ENCODE measurements around the gene DTD1.
A peak's percentile ranks its signal among the peaks of the same experiment; 100 is the strongest.

DTD1 gene

GRCh38 chr20:18715564-18715963 is 127.7 kb downstream of the DTD1 start:
- DNase-seq, result no peak

GRCh38 chr20:18717062-18717461 is 129.2 kb downstream of the DTD1 start:
- DNase-seq, result no peak

- no peak for DNase-seq
Observed at GRCh38 chr20:18718129-18718528, 130.3 kb downstream of the DTD1 start.

- DNase-seq, result no peak
Observed at GRCh38 chr20:18719426-18719825, 131.6 kb downstream of the DTD1 start.

GRCh38 chr20:18721551-18722115 is 133.8 kb downstream of the DTD1 start:
- DNase-seq, result no peak

- no peak for DNase-seq
Observed at GRCh38 chr20:18722371-18722770, 134.5 kb downstream of the DTD1 start.

- DNase-seq, result no peak
Observed at GRCh38 chr20:18724077-18724476, 136.2 kb downstream of the DTD1 start.

- no peak for DNase-seq
Observed at GRCh38 chr20:18724788-18725464, 137.1 kb downstream of the DTD1 start.

GRCh38 chr20:18727032-18727508 is 139.2 kb downstream of the DTD1 start:
- DNase-seq, result peak; percentile 66

GRCh38 chr20:18728165-18728869 is 140.5 kb downstream of the DTD1 start:
- no peak for DNase-seq

GRCh38 chr20:18728870-18729224 is 141.0 kb downstream of the DTD1 start:
- DNase-seq, result no peak

GRCh38 chr20:18729231-18729825 is 141.5 kb downstream of the DTD1 start:
- DNase-seq, result no peak

- DNase-seq, result no peak
Observed at GRCh38 chr20:18731940-18732339, 144.1 kb downstream of the DTD1 start.

GRCh38 chr20:18734525-18735189 is 146.8 kb downstream of the DTD1 start:
- DNase-seq, result no peak

GRCh38 chr20:18737140-18737539 is 149.3 kb downstream of the DTD1 start:
- no peak for DNase-seq

- DNase-seq, result no peak
Observed at GRCh38 chr20:18738055-18738454, 150.2 kb downstream of the DTD1 start.

GRCh38 chr20:18738888-18739287 is 151.0 kb downstream of the DTD1 start:
- DNase-seq, result no peak

GRCh38 chr20:18739751-18740166 is 151.9 kb downstream of the DTD1 start:
- no peak for DNase-seq

- DNase-seq, result no peak
Observed at GRCh38 chr20:18740726-18741125, 152.9 kb downstream of the DTD1 start.

- DNase-seq, result no peak
Observed at GRCh38 chr20:18742841-18743240, 155.0 kb downstream of the DTD1 start.

GRCh38 chr20:18743665-18744440 is 156.0 kb downstream of the DTD1 start:
- no peak for DNase-seq

GRCh38 chr20:18747090-18747489 is 159.2 kb downstream of the DTD1 start:
- no peak for DNase-seq
